ENCODE data around the gene FRMD1.

FRMD1 gene

DNA sequence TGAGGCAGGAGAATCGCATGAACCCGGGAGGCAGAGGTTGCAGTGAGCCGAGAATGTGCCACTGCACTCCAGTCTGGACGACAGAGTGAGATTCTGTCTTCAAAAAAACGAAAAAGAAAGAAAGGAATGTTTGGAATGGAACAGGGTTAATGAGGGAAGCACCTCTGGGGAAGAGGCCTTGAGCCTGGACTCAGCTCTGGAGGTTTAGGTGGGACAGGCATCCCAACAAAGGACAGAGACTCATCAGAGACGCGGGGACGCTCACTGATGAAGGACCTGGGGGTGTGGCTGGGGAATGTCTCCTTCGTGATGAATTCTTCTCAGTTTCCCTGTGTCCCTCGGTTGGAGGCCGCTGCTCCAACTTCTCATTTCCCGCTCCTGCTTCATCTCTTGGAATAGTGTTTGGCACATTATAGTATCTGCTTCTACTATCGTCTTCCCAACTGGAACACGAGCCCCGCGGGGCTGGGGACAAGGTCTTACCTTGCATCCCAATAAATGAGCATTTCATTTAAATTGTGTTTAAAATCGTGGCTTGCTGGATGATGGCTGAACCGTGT, 54.0 kb downstream of the FRMD1 start:
- DNase-seq (ENCODE audit: insufficient read length) (no peak), FAIRE-seq (no peak)
- no peak for TF ChIP-seq POLR2A (IDR thresholded peaks at IDR 0.05; ENCODE audit: low read depth, low read length)
- TF ChIP-seq POLR2AphosphoS5 (IDR thresholded peaks at IDR 0.05; ENCODE audit: low read depth, low read length): no peak
- no peak for TF ChIP-seq TAF1 (IDR thresholded peaks at IDR 0.05; ENCODE audit: borderline replicate concordance, low read depth, low read length)

DNA sequence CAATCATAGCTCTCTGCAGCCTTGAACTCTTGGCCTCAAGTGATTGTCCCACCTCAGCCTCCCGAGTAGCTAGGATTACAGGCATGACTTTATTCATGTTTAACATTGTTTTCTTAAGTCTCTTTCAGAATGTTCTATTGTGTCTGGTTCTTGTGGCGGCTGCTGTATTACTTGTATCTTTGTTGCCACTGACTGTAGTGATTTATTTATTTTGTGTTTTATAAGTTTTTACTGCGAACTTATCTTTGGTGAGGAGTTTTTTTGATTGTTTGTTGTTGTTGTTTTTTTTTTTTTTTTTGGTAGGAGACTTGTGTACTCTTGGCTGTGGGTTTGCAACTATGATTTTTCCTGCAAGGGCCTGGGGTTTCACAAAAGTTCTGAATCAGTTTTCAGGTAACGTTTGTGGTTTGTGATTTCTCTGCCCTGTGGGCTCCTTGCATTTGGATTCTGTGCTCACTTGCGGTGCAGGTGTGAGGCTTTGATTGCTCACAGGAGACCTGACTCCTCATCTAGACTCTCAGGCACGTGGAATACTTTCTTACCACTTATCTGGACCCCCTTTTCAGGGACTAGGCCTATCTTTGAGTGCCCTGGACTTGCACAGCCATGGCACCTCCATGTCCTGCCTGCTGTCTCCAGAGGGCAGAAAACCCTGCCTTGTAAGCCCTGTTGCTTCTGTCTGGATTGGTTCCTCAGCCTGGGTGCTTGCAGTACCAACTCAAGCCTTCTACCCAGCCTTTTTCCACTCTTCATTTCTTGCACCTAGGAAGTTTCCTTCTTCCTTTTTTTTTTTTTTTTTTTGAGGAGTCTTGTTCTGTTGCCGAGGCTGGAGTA, 56.3 kb downstream of the FRMD1 start:
- FAIRE-seq (no peak), DNase-seq (ENCODE audit: insufficient read length) (no peak)
- no peak for TF ChIP-seq POLR2A (IDR thresholded peaks at IDR 0.05; ENCODE audit: low read depth, low read length)
- TF ChIP-seq POLR2AphosphoS5 (IDR thresholded peaks at IDR 0.05; ENCODE audit: low read depth, low read length): no peak
- TF ChIP-seq TAF1 (IDR thresholded peaks at IDR 0.05; ENCODE audit: borderline replicate concordance, low read depth, low read length): no peak

DNA sequence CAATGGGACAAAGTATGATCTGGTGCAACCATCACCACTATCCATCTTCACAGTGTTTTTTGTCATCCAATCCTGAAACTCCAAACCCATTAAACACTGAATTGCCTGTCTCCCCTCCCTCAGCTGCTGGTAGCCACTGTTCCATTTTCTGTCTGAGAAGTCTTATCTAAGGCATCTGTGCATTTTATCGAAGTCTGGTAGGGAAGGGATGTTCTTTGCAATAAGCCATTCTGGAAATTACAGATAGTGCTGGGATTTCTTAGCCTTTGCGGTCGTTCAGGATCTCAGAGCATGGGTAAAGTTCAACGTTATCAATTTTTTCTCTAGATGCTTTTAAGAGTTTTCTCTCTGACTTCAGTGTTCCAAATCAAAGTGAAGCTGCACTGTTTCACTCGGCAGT, 57.4 kb downstream of the FRMD1 start:
- FAIRE-seq: no peak
- TF ChIP-seq TAF1 (IDR thresholded peaks at IDR 0.05; ENCODE audit: borderline replicate concordance, low read depth, low read length) (no peak), POLR2AphosphoS5 (IDR thresholded peaks at IDR 0.05; ENCODE audit: low read depth, low read length) (no peak), POLR2A (IDR thresholded peaks at IDR 0.05; ENCODE audit: low read depth, low read length) (no peak)
- no peak for DNase-seq (ENCODE audit: insufficient read length)

DNA sequence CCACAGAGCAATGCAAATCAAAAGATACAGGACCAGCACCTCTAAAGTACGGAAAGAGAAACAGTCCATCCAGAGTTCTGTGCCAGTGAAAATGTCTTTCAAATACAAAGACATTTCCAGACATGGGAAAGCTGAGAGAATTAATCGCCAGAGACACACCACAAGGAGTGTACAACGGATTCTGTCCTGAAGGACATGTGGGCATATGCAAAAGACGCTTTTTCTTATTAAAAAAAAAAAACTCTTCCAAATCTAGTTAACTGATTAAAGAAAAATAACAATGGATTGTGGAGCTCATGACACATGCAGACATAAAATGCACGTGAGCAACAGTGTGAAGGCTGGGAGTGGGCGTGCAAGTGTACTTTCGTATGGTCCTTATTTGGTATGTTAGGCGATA, 58.8 kb downstream of the FRMD1 start:
- no peak for DNase-seq (ENCODE audit: insufficient read length)
- no peak for FAIRE-seq
- TF ChIP-seq POLR2A (IDR thresholded peaks at IDR 0.05; ENCODE audit: low read depth, low read length) (no peak), POLR2AphosphoS5 (IDR thresholded peaks at IDR 0.05; ENCODE audit: low read depth, low read length) (no peak), TAF1 (IDR thresholded peaks at IDR 0.05; ENCODE audit: borderline replicate concordance, low read depth, low read length) (no peak)

DNA sequence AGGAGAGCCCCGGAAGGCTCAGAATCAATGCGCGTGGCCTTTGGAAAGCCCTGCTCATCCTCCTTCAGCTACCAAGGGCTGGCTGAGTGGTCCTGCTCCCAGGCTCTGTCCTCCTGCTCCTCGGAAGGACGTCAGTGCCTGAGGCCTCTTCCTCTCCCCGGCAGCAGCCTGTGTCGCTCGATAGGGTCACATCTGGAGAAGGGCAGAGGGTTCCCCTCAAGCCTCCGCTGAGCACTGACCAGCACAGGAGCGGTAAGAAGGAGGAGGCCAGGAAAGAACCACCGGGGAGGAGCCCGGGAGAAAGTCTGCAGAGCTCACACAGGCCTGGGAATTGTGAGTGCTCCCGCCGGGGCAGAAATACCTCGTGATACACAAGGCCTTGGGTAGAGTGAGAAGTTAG, 60.3 kb downstream of the FRMD1 start:
- FAIRE-seq: no peak
- no peak for DNase-seq (ENCODE audit: insufficient read length)
- TF ChIP-seq POLR2A (IDR thresholded peaks at IDR 0.05; ENCODE audit: low read depth, low read length): no peak
- TF ChIP-seq TAF1 (IDR thresholded peaks at IDR 0.05; ENCODE audit: borderline replicate concordance, low read depth, low read length): no peak
- TF ChIP-seq POLR2AphosphoS5 (IDR thresholded peaks at IDR 0.05; ENCODE audit: low read depth, low read length): no peak

DNA sequence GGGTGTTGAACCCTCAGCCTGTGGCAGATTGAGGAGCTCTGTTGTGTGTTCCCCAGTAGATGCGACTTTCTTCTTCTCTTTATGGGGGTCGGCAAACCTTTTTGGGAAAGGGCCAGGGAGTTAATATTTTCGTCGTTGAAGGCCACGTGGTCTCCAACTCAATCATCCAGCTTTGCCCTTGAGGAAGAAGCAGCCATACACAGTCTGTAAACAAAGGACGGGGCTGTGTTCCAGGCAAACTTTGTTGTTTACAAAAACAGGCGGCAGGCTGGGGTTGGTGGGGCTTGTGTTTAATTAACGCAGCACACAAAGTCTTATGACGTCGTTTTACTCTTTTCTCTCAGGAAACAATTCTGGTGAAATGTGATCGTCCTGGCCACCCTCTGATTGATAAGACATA, 61.4 kb downstream of the FRMD1 start:
- TF ChIP-seq POLR2A (IDR thresholded peaks at IDR 0.05; ENCODE audit: low read depth, low read length) (no peak), POLR2AphosphoS5 (IDR thresholded peaks at IDR 0.05; ENCODE audit: low read depth, low read length) (no peak), TAF1 (IDR thresholded peaks at IDR 0.05; ENCODE audit: borderline replicate concordance, low read depth, low read length) (no peak)
- no peak for DNase-seq (ENCODE audit: insufficient read length)
- FAIRE-seq: no peak

DNA sequence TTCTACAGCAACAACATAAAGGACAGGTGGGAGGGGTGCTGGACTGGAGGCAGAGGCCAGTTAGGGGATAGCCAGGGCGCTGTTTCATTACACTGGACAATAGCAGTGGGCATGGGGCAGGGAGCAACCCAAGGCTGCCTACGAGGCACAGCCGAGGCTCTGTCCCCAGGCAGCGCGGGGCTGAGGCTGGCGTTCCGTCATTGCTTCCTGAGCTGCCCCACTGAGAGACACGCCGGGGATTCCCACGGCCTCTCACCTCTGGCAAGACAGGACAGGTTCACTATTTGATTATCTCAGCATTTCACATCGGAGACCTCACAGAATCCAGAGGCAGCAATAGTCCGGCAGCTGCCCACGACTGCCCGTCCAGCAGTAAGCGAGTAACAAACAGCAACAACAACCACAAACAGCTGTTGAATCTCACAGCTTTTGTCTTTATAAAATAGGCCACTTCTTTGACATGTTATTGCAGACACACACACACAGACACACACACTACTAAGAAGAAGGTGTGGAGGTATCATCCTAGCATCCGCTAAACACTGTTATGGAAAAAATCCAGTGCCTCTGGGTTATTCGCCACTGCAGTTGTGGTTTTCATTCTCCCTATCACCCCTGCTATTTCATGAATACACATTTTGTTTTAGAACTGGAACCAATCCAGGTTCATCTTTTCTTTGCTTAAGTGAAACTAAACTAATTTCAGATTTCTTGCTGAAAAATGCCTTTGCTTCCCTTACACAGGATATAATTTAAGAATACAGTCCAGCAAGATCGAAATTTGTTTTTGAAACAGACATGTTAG, 62.1 kb downstream of the FRMD1 start:
- DNase-seq (ENCODE audit: insufficient read length): no peak
- no peak for TF ChIP-seq TAF1 (IDR thresholded peaks at IDR 0.05; ENCODE audit: borderline replicate concordance, low read depth, low read length)
- no peak for TF ChIP-seq POLR2AphosphoS5 (IDR thresholded peaks at IDR 0.05; ENCODE audit: low read depth, low read length)
- TF ChIP-seq POLR2A (IDR thresholded peaks at IDR 0.05; ENCODE audit: low read depth, low read length): no peak
- no peak for FAIRE-seq

DNA sequence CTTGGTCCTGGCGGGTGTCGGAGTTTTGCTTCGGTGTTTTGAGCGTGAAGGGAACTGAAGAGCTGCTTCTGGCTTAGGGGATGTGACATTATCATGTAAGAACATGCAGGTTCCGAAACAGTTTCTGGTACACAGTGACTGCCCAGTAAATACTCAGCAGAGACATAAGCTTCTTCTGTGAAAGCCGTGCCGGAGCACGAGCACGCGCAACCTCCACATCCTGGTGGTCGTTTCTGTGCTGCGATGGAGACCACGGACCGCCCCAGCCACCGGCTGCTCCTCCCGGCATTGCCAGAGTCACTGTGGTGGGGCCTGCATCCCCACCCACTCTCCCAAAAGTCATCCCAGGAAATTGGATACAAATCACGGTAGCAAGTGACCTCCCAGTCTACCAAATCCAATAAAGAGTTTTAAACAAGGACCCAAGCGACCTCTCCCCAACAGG, 62.8 kb downstream of the FRMD1 start:
- DNase-seq (ENCODE audit: insufficient read length) (no peak), FAIRE-seq (no peak)
- TF ChIP-seq TAF1 (IDR thresholded peaks at IDR 0.05; ENCODE audit: borderline replicate concordance, low read depth, low read length) (no peak), POLR2AphosphoS5 (IDR thresholded peaks at IDR 0.05; ENCODE audit: low read depth, low read length) (no peak), POLR2A (IDR thresholded peaks at IDR 0.05; ENCODE audit: low read depth, low read length) (no peak)

DNA sequence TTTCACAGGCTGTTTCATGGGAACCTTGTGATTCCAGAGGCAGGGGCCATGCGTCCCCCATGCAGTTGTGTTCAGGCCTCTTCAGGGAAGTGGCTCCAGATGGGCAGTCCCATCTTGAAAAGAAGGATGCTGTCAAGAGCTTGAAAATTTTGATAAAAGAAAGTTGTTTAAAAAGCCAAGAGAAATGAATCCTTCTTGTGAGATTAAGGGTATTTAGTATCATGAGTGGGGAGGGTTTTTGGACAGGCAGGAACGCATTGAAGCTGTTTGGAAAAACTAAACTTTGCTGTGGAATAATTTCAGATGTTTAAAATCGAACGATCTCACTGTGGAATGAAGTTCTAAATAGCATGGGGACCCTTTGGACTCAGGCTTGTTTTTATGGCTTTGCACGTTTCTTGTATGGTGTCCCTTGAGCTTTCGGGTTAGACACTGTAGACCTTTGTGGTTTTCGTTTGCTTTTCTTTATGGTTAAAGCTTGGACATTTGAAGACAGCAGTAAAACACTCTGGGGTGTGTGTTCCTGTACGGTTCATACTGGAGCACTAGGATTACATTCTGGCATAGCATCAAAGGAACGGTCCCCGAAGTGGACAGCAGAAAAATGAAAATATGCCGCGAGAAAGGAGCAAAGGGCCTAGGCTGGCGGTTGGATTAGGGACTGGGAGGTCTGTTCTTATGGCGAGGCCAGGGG, 63.4 kb downstream of the FRMD1 start:
- TF ChIP-seq TAF1 (IDR thresholded peaks at IDR 0.05; ENCODE audit: borderline replicate concordance, low read depth, low read length) (no peak), POLR2AphosphoS5 (IDR thresholded peaks at IDR 0.05; ENCODE audit: low read depth, low read length) (no peak), POLR2A (IDR thresholded peaks at IDR 0.05; ENCODE audit: low read depth, low read length) (no peak)
- DNase-seq (ENCODE audit: insufficient read length) (no peak), FAIRE-seq (no peak)

DNA sequence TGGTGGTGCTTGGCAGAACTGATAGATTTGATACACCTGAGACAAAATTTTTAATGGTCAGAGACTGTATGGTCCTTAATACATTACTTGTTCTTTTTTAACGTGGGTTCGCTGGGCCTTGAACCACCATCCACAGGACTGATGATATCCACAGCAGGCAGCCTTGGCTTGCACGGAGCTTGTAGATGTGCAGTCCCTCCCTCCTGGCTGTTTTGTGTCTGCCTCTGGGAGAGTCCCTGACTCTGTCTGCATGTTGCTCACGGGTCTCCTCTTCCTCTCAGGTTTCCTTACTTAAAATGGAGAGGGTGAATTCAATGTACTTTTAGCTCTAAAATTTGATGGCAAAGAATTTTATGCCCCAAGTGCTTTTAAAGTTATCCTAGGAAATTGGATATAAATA, 64.0 kb downstream of the FRMD1 start:
- no peak for TF ChIP-seq TAF1 (IDR thresholded peaks at IDR 0.05; ENCODE audit: borderline replicate concordance, low read depth, low read length)
- no peak for TF ChIP-seq POLR2A (IDR thresholded peaks at IDR 0.05; ENCODE audit: low read depth, low read length)
- TF ChIP-seq POLR2AphosphoS5 (IDR thresholded peaks at IDR 0.05; ENCODE audit: low read depth, low read length): no peak
- DNase-seq (ENCODE audit: insufficient read length) (no peak), FAIRE-seq (no peak)

DNA sequence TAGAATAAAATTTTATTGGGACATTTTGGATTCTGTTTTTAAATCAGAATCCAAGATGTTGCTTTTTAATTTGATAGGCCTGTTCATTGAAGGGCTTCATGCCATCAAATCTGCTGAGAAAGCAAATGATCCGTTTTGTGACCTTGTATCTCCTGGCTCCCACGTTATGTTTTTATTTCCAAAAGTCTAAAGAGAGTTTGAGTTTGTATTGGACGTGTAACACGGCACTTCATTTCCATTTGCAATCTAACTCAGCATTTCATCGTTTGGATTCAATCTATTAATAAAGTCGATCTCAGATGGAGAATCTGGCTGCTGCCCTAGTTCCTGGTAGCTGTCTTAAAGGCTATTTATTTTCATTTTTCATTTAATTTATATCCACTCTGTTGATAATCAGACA, 64.6 kb downstream of the FRMD1 start:
- DNase-seq (ENCODE audit: insufficient read length): no peak
- no peak for TF ChIP-seq POLR2AphosphoS5 (IDR thresholded peaks at IDR 0.05; ENCODE audit: low read depth, low read length)
- TF ChIP-seq TAF1 (IDR thresholded peaks at IDR 0.05; ENCODE audit: borderline replicate concordance, low read depth, low read length): no peak
- no peak for TF ChIP-seq POLR2A (IDR thresholded peaks at IDR 0.05; ENCODE audit: low read depth, low read length)
- FAIRE-seq: no peak
